HFFc6 (cell line): ENCODE data around the gene PM20D2. TPM values are rescaled to one million over a fixed set of nuclear protein-coding genes. Genes with fewer than 3 reads are reported as not detected.
A peak's percentile ranks its signal among the peaks of the same experiment; 100 is the strongest.

ENCODE experiments used
- DNase-seq: peaks from one replicate; pipeline ENCODE4 v3.0.0-alpha.2; 2018
- H3K27ac Mint-ChIP-seq: 2 replicates; pipeline ENCODE4 v1.8.0; 2020; ENCODE audit warnings: mild to moderate bottlenecking, mixed read lengths
- H3K27me3 Mint-ChIP-seq: 2 replicates; pipeline ENCODE4 v1.8.0; 2021; ENCODE audit warnings: mild to moderate bottlenecking, moderate library complexity, mixed read lengths; ENCODE audit not compliant: insufficient read depth
- H3K36me3 Mint-ChIP-seq: 2 replicates; pipeline ENCODE4 v1.8.0; 2021; ENCODE audit warnings: low read depth, mixed read lengths
- H3K4me1 Mint-ChIP-seq: 2 replicates; pipeline ENCODE4 v1.8.0; 2020; ENCODE audit warnings: low read depth, mixed read lengths
- H3K4me3 Mint-ChIP-seq: 2 replicates; pipeline ENCODE4 v1.8.0; 2020; ENCODE audit warnings: mild to moderate bottlenecking, moderate library complexity, mixed read lengths
- H3K9me3 Mint-ChIP-seq: 2 replicates; pipeline ENCODE4 v1.8.0; 2020; ENCODE audit warnings: mild to moderate bottlenecking, mixed read lengths
- CTCF ChIP-seq: fragments of 200-600 bp; sonication (generic); IDR thresholded peaks from 2 replicates; pipeline ENCODE4 v1.5.0; 2021; ENCODE audit warnings: antibody characterized with exemption, mild to moderate bottlenecking
- total RNA-seq, 6 experiments: library from RNA; stranded (reverse); fragmentation: NEBNext Ultra II Directional; extraction: Animal tissue kit (Norgen Biotek cat#: 25700); gene quantifications; 2 replicates in 1 of 6; 3 replicates in 5 of 6; pipeline ENCODE4 v1.2.3, GENCODE V29; 2021

PM20D2 gene
- total RNA-seq, 6 experiments from 2014 or later, result 3.0 to 4.9 (median 3.2) TPM

GRCh38 chr6:89146718-89147700 is 1.2 kb downstream of the PM20D2 start:
- H3K4me3 Mint-ChIP-seq, result peak overlapping the region; percentile 85
- no peaks in the 10 kb centered on the region; the same call in 1 of the 2 replicates for H3K36me3 Mint-ChIP-seq
- peaks cover 26% of the 10 kb centered on the region for H3K4me1 Mint-ChIP-seq
- TF ChIP-seq CTCF, result no peak
- no peaks in the 10 kb centered on the region for H3K9me3 Mint-ChIP-seq
- DNase-seq, result peak; percentile 12
- H3K27ac Mint-ChIP-seq, result peak overlapping the region; percentile 42; the same call in 1 of the 2 replicates
- peaks cover 3% of the 10 kb centered on the region; the same call in 1 of the 2 replicates for H3K27me3 Mint-ChIP-seq

GRCh38 chr6:89148016-89148750 is 2.3 kb downstream of the PM20D2 start:
- Mint-ChIP-seq H3K4me3 (no peak overlapping the region), H3K36me3 (no peaks in the 10 kb centered on the region; the same call in 1 of the 2 replicates), H3K27ac (no peak overlapping the region), H3K27me3 (peaks cover 3% of the 10 kb centered on the region; the same call in 1 of the 2 replicates), H3K9me3 (no peaks in the 10 kb centered on the region), H3K4me1 (peaks cover 23% of the 10 kb centered on the region)
- TF ChIP-seq CTCF, result no peak
- DNase-seq, result no peak

GRCh38 chr6:89154131-89154530 is 8.3 kb downstream of the PM20D2 start:
- DNase-seq, result no peak
- no peaks in the 10 kb centered on the region for H3K36me3 Mint-ChIP-seq
- H3K4me3 Mint-ChIP-seq, result no peak overlapping the region
- 0 out of 2 replicates have a peak, but pooled peaks cover 6% of the 10 kb centered on the region for H3K4me1 Mint-ChIP-seq
- H3K9me3 Mint-ChIP-seq, result no peaks in the 10 kb centered on the region
- H3K27ac Mint-ChIP-seq, result no peak overlapping the region
- TF ChIP-seq CTCF, result no peak
- H3K27me3 Mint-ChIP-seq, result no peaks in the 10 kb centered on the region

- H3K4me1 Mint-ChIP-seq, result no peaks in the 10 kb centered on the region
- H3K4me3 Mint-ChIP-seq, result no peak overlapping the region
- no peaks in the 10 kb centered on the region for H3K9me3 Mint-ChIP-seq
- DNase-seq, result no peak
- no peaks in the 10 kb centered on the region for H3K27me3 Mint-ChIP-seq
- no peak for TF ChIP-seq CTCF
- H3K27ac Mint-ChIP-seq, result no peak overlapping the region
- no peaks in the 10 kb centered on the region; the same call in 1 of the 2 replicates for H3K36me3 Mint-ChIP-seq
Observed at GRCh38 chr6:89160331-89161092, 14.7 kb downstream of the PM20D2 start.
